Vagina (tissue), 2 donors: Measurements from ENCODE around the gene FKBP9. TPM values are rescaled to one million over a fixed set of nuclear protein-coding genes. Genes with fewer than 3 reads are reported as not detected.

Source experiments
- DNase-seq, 2 donors: peaks; one replicate each; pipeline ENCODE4 v3.0.0-alpha.2; 2017; ENCODE audit errors: extremely low spot score in 2 of 2
- H3K27ac ChIP-seq: fragments of 200-600 bp; sonication (generic); one replicate; pipeline ENCODE4 v1.5.1; 2019
- H3K27me3 ChIP-seq: fragments of 200-600 bp; sonication (generic); one replicate; pipeline ENCODE4 v1.5.1; 2019
- H3K36me3 ChIP-seq, 2 donors: fragments of 200-600 bp; sonication (generic); one replicate each; pipeline ENCODE4 v1.5.1; 2017 to 2019
- H3K4me1 ChIP-seq: fragments of 200-600 bp; sonication (generic); one replicate; pipeline ENCODE4 v1.5.1; 2019
- H3K4me3 ChIP-seq, 2 donors: fragments of 200-600 bp; sonication (generic); 1 replicate in 1 of 2; 2 replicates in 1 of 2; pipeline ENCODE4 v1.5.1; 2016 to 2019
- H3K9me3 ChIP-seq: fragments of 200-600 bp; sonication (generic); one replicate; pipeline ENCODE4 v1.5.1; 2019
- CTCF ChIP-seq, 3 experiments: fragments of 450-650 bp in 2 of 3; fragments of 200-600 bp in 1 of 3; sonication (generic) in 1 of 3; IDR thresholded peaks; one replicate each; pipeline ENCODE4 v1.5.1; 2017 to 2019; ENCODE audit warnings: antibody characterized with exemption in 3 of 3, mild to moderate bottlenecking in 2 of 3, moderate library complexity in 2 of 3
- POLR2A ChIP-seq, 2 donors: fragments of 450-650 bp; IDR thresholded peaks; one replicate each; pipeline ENCODE4 v1.6.1; 2017; ENCODE audit warnings: antibody characterized with exemption in 2 of 2, mild to moderate bottlenecking in 2 of 2, moderate library complexity in 2 of 2
- POLR2AphosphoS5 ChIP-seq, 2 donors: sonication (generic); formaldehyde crosslinking; IDR thresholded peaks; one replicate each; pipeline ENCODE4 v1.9.0; 2017; ENCODE audit warnings: antibody characterized with exemption in 2 of 2, mild to moderate bottlenecking in 2 of 2, low read depth in 1 of 2; ENCODE audit not compliant: insufficient read depth in 1 of 2
- intact Hi-C: fragments of 100-400 bp; cut with DNase I; formaldehyde crosslinking; loops from one replicate; pipeline ENCODE4 v1.15.1; 2023
- total RNA-seq: library from RNA; depleted of rRNA; stranded (reverse); fragments of >200 nt; gene quantifications from one replicate; pipeline ENCODE4 v1.2.3, GENCODE V29; 2016

Gene FKBP9
- total RNA-seq, 1 donor from 2014 or later: 113 TPM

- Histone ChIP-seq H3K27me3 (no peaks in the 10 kb centered on the region), H3K27ac (peak overlapping the region; percentile 77), H3K4me1 (peaks cover 47% of the 10 kb centered on the region), H3K4me3 (peak overlapping the region; percentile 34 to 40), H3K36me3 (no peaks in the 10 kb centered on the region), H3K9me3 (no peaks in the 10 kb centered on the region)
- intact Hi-C loops: loop anchor here (5.0 kb wide), 1 partner anchor 718 kb away; no protein-coding TSS in a partner anchor
- no peak for DNase-seq
- no peak for TF ChIP-seq POLR2A (IDR thresholded peaks at IDR 0.05)
- no peak for TF ChIP-seq CTCF (IDR thresholded peaks at IDR 0.05)
- no peak for TF ChIP-seq POLR2AphosphoS5 (IDR thresholded peaks at IDR 0.05; ENCODE audit: insufficient read depth in 1 of 2, low read depth in 1 of 2)
Measured at GRCh38 chr7:33039903-33040292, 82.7 kb downstream of the FKBP9 start.

- Histone ChIP-seq H3K4me1 (peaks cover 49% of the 10 kb centered on the region), H3K36me3 (no peaks in the 10 kb centered on the region), H3K27ac (peak overlapping the region; percentile 77), H3K4me3 (peak overlapping the region in 1 of 2 donors; percentile 34), H3K27me3 (no peaks in the 10 kb centered on the region), H3K9me3 (no peaks in the 10 kb centered on the region)
- no peak for DNase-seq
- intact Hi-C loops: loop anchor here (5.0 kb wide), 1 partner anchor 719 kb away; no protein-coding TSS in a partner anchor
- TF ChIP-seq POLR2AphosphoS5 (IDR thresholded peaks at IDR 0.05; ENCODE audit: insufficient read depth in 1 of 2, low read depth in 1 of 2) (peak in 1 of 2 donors; percentile 78), CTCF (IDR thresholded peaks at IDR 0.05) (no peak), POLR2A (IDR thresholded peaks at IDR 0.05) (no peak)
Measured at GRCh38 chr7:33040803-33041516, 83.7 kb downstream of the FKBP9 start.

- Histone ChIP-seq H3K4me3 (no peak overlapping the region), H3K27me3 (no peaks in the 10 kb centered on the region), H3K27ac (peak overlapping the region; percentile 77), H3K36me3 (no peaks in the 10 kb centered on the region), H3K9me3 (no peaks in the 10 kb centered on the region), H3K4me1 (peaks cover 49% of the 10 kb centered on the region)
- intact Hi-C loops: loop anchor here (5.0 kb wide), 1 partner anchor 720 kb away; no protein-coding TSS in a partner anchor
- no peak for DNase-seq
- TF ChIP-seq POLR2AphosphoS5 (IDR thresholded peaks at IDR 0.05; ENCODE audit: insufficient read depth in 1 of 2, low read depth in 1 of 2) (no peak), POLR2A (IDR thresholded peaks at IDR 0.05) (no peak), CTCF (IDR thresholded peaks at IDR 0.05) (no peak)
Measured at GRCh38 chr7:33041631-33042428, 84.6 kb downstream of the FKBP9 start.

- TF ChIP-seq CTCF (IDR thresholded peaks at IDR 0.05) (no peak), POLR2AphosphoS5 (IDR thresholded peaks at IDR 0.05; ENCODE audit: insufficient read depth in 1 of 2, low read depth in 1 of 2) (no peak), POLR2A (IDR thresholded peaks at IDR 0.05) (no peak)
- H3K4me3 ChIP-seq: no peak overlapping the region
- H3K27me3 ChIP-seq: no peaks in the 10 kb centered on the region
- intact Hi-C loops: loop anchor here (5.0 kb wide), 1 partner anchor 721 kb away; no protein-coding TSS in a partner anchor
- H3K9me3 ChIP-seq: no peaks in the 10 kb centered on the region
- no peak for DNase-seq
- no peak overlapping the region for H3K27ac ChIP-seq
- no peaks in the 10 kb centered on the region for H3K36me3 ChIP-seq
- peaks cover 39% of the 10 kb centered on the region for H3K4me1 ChIP-seq
Measured at GRCh38 chr7:33043501-33044400, 86.5 kb downstream of the FKBP9 start.
